ENCODE data around the gene EDNRA.
"Not testable (repeated sequence)": the region's sequence is repeated elsewhere in the genome, so short reads cannot be mapped to it uniquely, and the experiment has no call there.

The EDNRA gene

DNA sequence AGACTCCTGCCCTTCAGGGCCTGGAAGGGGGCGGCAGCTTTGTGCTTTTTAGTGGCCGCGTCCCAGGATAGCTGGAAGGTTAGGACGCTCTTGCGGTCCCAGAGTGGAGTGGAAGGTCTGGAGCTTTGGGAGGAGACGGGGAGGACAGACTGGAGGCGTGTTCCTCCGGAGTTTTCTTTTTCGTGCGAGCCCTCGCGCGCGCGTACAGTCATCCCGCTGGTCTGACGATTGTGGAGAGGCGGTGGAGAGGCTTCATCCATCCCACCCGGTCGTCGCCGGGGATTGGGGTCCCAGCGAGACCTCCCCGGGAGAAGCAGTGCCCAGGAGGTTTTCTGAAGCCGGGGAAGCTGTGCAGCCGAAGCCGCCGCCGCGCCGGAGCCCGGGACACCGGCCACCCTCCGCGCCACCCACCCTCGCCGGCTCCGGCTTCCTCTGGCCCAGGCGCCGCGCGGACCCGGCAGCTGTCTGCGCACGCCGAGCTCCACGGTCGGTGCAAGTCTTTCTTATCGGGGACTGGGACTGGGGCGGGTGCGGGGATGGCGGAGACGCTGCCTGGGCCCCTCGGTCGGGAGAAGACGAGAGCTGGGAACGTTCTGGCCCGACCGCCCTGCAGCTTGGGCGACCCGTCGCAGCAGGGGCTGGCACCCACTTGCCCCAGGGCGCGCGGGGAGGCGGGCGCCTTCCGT, at the start of gene EDNRA:
Gene EDNRA (plus strand): TSS at position 207 of the 686 bp plus-strand sequence. CDS start 4,585 bp downstream, outside the sequence.
- peak; percentile 91 for ATAC-seq
- TF ChIP-seq TSHZ2 (CRISPR knock-in tag; IDR thresholded peaks at IDR 0.05) (no peak), SNAI2 (CRISPR knock-in tag; IDR thresholded peaks at IDR 0.05) (no peak), ARNTL (CRISPR knock-in tag; IDR thresholded peaks at IDR 0.05; ENCODE audit: borderline replicate concordance, low read depth) (no peak), CSDC2 (CRISPR knock-in tag; IDR thresholded peaks at IDR 0.05) (no peak), POU6F1 (CRISPR knock-in tag; IDR thresholded peaks at IDR 0.05; ENCODE audit: borderline replicate concordance, low read depth) (no peak), CSRNP3 (CRISPR knock-in tag; IDR thresholded peaks at IDR 0.05) (no peak), ZNF70 (CRISPR knock-in tag; IDR thresholded peaks at IDR 0.05) (no peak), ZNF8 (CRISPR knock-in tag; IDR thresholded peaks at IDR 0.05) (no peak), ZC3H10 (CRISPR knock-in tag; IDR thresholded peaks at IDR 0.05) (no peak), GLIS3 (CRISPR knock-in tag; IDR thresholded peaks at IDR 0.05) (no peak), BACH2 (CRISPR knock-in tag; IDR thresholded peaks at IDR 0.05; ENCODE audit: borderline replicate concordance) (no peak), ESRRG (CRISPR knock-in tag; IDR thresholded peaks at IDR 0.05) (no peak), RARB (CRISPR knock-in tag; IDR thresholded peaks at IDR 0.05) (no peak)

- ATAC-seq, result not testable (repeated sequence)
These were observed 46.5 kb upstream of the EDNRA start for GRCh38 chr4:147434370-147434769.

DNA sequence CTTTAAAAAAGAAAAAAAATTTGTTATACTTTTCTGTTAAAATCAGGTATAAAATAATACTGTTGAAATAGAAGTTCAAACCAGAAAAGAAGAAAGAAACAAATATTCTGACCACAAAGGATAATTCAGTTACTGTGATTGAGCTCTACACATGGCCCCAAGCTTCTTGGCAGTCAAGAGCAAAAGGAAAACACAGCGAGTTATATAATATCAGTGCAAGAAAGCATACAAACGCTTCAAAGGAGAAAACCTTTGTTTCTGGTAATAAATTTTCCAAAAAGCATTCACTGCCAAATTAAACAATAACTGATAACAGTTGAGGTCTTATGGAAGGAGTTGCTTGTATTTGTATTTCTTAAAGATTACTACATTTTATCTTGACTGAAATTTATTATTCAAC, 40.5 kb upstream of the EDNRA start:
- no peak for TF ChIP-seq ZNF70 (CRISPR knock-in tag; IDR thresholded peaks at IDR 0.05)
- TF ChIP-seq TOX (CRISPR knock-in tag; IDR thresholded peaks at IDR 0.05; ENCODE audit: borderline replicate concordance), result no peak
- TF ChIP-seq SNAI2 (CRISPR knock-in tag; IDR thresholded peaks at IDR 0.05), result no peak
- TF ChIP-seq ZNF8 (CRISPR knock-in tag; IDR thresholded peaks at IDR 0.05), result no peak
- TF ChIP-seq BACH2 (CRISPR knock-in tag; IDR thresholded peaks at IDR 0.05; ENCODE audit: borderline replicate concordance), result no peak
- TF ChIP-seq TCF4 (CRISPR knock-in tag; IDR thresholded peaks at IDR 0.05; ENCODE audit: borderline replicate concordance), result no peak
- no peak for TF ChIP-seq CREB5 (CRISPR knock-in tag; IDR thresholded peaks at IDR 0.05; ENCODE audit: low read depth)
- no peak for TF ChIP-seq PPARA (CRISPR knock-in tag; IDR thresholded peaks at IDR 0.05; ENCODE audit: borderline replicate concordance)
- ATAC-seq, result no peak

DNA sequence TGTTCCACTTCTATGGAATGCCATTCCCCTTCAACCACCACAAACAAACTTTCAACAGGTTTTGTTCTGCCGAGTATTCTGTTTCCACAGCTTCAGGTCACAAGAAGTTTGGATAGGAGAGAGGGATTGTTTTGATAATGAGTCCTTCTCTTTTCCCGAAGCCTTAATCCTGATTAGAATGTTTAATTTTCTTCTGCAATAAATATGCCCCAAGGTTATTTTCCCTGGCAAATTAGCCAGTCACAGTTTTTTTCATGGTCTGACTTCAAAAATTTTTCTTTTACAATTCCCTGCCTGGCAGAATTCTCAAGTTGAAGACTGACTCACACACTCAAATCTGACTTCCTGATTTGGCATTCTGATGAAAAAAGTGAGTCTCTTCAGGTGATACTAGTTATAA, 33.1 kb upstream of the EDNRA start:
- no peak for ATAC-seq
- TF ChIP-seq ZC3H10 (CRISPR knock-in tag; IDR thresholded peaks at IDR 0.05) (no peak), BACH2 (CRISPR knock-in tag; IDR thresholded peaks at IDR 0.05; ENCODE audit: borderline replicate concordance) (no peak), GLIS3 (CRISPR knock-in tag; IDR thresholded peaks at IDR 0.05) (no peak), RARB (CRISPR knock-in tag; IDR thresholded peaks at IDR 0.05) (no peak), ZFP3 (CRISPR knock-in tag; IDR thresholded peaks at IDR 0.05) (no peak), ZNF565 (CRISPR knock-in tag; conservative IDR thresholded peaks at IDR 0.05; ENCODE audit: low read depth) (no peak), SNAI2 (CRISPR knock-in tag; IDR thresholded peaks at IDR 0.05) (no peak), OSR1 (CRISPR knock-in tag; IDR thresholded peaks at IDR 0.05) (no peak), POU6F1 (CRISPR knock-in tag; IDR thresholded peaks at IDR 0.05; ENCODE audit: borderline replicate concordance, low read depth) (no peak)
